ENCODE measurements around the gene GALNTL6. TPM values are rescaled to one million over a fixed set of nuclear protein-coding genes. Genes with fewer than 3 reads are reported as not detected.

GALNTL6 gene
- total RNA-seq, 1 donor from 2014 or later: 0.10 TPM

- Mint-ChIP-seq H3K4me1 (ENCODE audit: unreplicated experiment) (no peaks in the 10 kb centered on the region), H3K27ac (ENCODE audit: unreplicated experiment) (no peak overlapping the region), H3K36me3 (ENCODE audit: low read depth, unreplicated experiment) (no peaks in the 10 kb centered on the region), H3K4me3 (ENCODE audit: unreplicated experiment) (no peak overlapping the region), H3K27me3 (ENCODE audit: unreplicated experiment) (no peaks in the 10 kb centered on the region), H3K9me3 (ENCODE audit: unreplicated experiment) (no peaks in the 10 kb centered on the region)
- DNase-seq (ENCODE audit: low spot score): no peak
- no peak for TF ChIP-seq CTCF (IDR thresholded peaks at IDR 0.05; ENCODE audit: unreplicated experiment)
Measured at GRCh38 chr4:172270397-172270796, 457.2 kb downstream of the GALNTL6 start.

- Mint-ChIP-seq H3K9me3 (ENCODE audit: unreplicated experiment) (no peaks in the 10 kb centered on the region), H3K27ac (ENCODE audit: unreplicated experiment) (no peak overlapping the region), H3K4me1 (ENCODE audit: unreplicated experiment) (no peaks in the 10 kb centered on the region), H3K27me3 (ENCODE audit: unreplicated experiment) (no peaks in the 10 kb centered on the region), H3K36me3 (ENCODE audit: low read depth, unreplicated experiment) (no peaks in the 10 kb centered on the region), H3K4me3 (ENCODE audit: unreplicated experiment) (no peak overlapping the region)
- TF ChIP-seq CTCF (IDR thresholded peaks at IDR 0.05; ENCODE audit: unreplicated experiment): no peak
- no peak for DNase-seq (ENCODE audit: low spot score)
Measured at GRCh38 chr4:172287117-172287516, 473.9 kb downstream of the GALNTL6 start.

GRCh38 chr4:172305698-172306097, 492.5 kb downstream of the GALNTL6 start:
- no peak for TF ChIP-seq CTCF (IDR thresholded peaks at IDR 0.05; ENCODE audit: unreplicated experiment)
- Mint-ChIP-seq H3K9me3 (ENCODE audit: unreplicated experiment) (no peaks in the 10 kb centered on the region), H3K4me3 (ENCODE audit: unreplicated experiment) (no peak overlapping the region), H3K4me1 (ENCODE audit: unreplicated experiment) (no peaks in the 10 kb centered on the region), H3K36me3 (ENCODE audit: low read depth, unreplicated experiment) (no peaks in the 10 kb centered on the region), H3K27me3 (ENCODE audit: unreplicated experiment) (no peaks in the 10 kb centered on the region), H3K27ac (ENCODE audit: unreplicated experiment) (no peak overlapping the region)
- DNase-seq (ENCODE audit: low spot score): no peak

GRCh38 chr4:172308078-172308477, 494.9 kb downstream of the GALNTL6 start:
- Mint-ChIP-seq H3K27me3 (ENCODE audit: unreplicated experiment) (no peaks in the 10 kb centered on the region), H3K27ac (ENCODE audit: unreplicated experiment) (no peak overlapping the region), H3K4me3 (ENCODE audit: unreplicated experiment) (no peak overlapping the region), H3K9me3 (ENCODE audit: unreplicated experiment) (no peaks in the 10 kb centered on the region), H3K4me1 (ENCODE audit: unreplicated experiment) (no peaks in the 10 kb centered on the region), H3K36me3 (ENCODE audit: low read depth, unreplicated experiment) (no peaks in the 10 kb centered on the region)
- DNase-seq (ENCODE audit: low spot score): no peak
- TF ChIP-seq CTCF (IDR thresholded peaks at IDR 0.05; ENCODE audit: unreplicated experiment): no peak

- H3K27me3 Mint-ChIP-seq (ENCODE audit: unreplicated experiment): peaks cover 1% of the 10 kb centered on the region
- H3K9me3 Mint-ChIP-seq (ENCODE audit: unreplicated experiment): no peaks in the 10 kb centered on the region
- no peaks in the 10 kb centered on the region for H3K4me1 Mint-ChIP-seq (ENCODE audit: unreplicated experiment)
- H3K4me3 Mint-ChIP-seq (ENCODE audit: unreplicated experiment): no peak overlapping the region
- DNase-seq (ENCODE audit: low spot score): no peak
- no peaks in the 10 kb centered on the region for H3K36me3 Mint-ChIP-seq (ENCODE audit: low read depth, unreplicated experiment)
- no peak for TF ChIP-seq CTCF (IDR thresholded peaks at IDR 0.05; ENCODE audit: unreplicated experiment)
- H3K27ac Mint-ChIP-seq (ENCODE audit: unreplicated experiment): no peak overlapping the region
Measured at GRCh38 chr4:172311682-172312081, 498.5 kb downstream of the GALNTL6 start.
